HL-60 (cell line): ENCODE results near the gene CAMTA1.

Experiments used
- GABPA ChIP-seq: IDR thresholded peaks from 2 replicates; pipeline ENCODE4 v1.6.1; 2012; ENCODE audit warnings: low read depth
- POLR2AphosphoS5 ChIP-seq: IDR thresholded peaks from 2 replicates; pipeline ENCODE4 v1.6.1; 2012; ENCODE audit warnings: low read depth
- TF ChIP-seq, protein P1 (sequence below): IDR thresholded peaks from one replicate; pipeline ENCODE4 v1.5.1; 2011; ENCODE audit warnings: low read length, control low read depth, inconsistent platforms; ENCODE audit not compliant: insufficient read depth
- TF ChIP-seq, protein P2 (sequence below): IDR thresholded peaks from 2 replicates; pipeline ENCODE4 v1.6.1; 2012; ENCODE audit warnings: low read depth; ENCODE audit not compliant: insufficient replicate concordance

GRCh38 chr1:6966326-6966725 is 181.1 kb downstream of the CAMTA1 start:
- TF ChIP-seq, protein P1, sequence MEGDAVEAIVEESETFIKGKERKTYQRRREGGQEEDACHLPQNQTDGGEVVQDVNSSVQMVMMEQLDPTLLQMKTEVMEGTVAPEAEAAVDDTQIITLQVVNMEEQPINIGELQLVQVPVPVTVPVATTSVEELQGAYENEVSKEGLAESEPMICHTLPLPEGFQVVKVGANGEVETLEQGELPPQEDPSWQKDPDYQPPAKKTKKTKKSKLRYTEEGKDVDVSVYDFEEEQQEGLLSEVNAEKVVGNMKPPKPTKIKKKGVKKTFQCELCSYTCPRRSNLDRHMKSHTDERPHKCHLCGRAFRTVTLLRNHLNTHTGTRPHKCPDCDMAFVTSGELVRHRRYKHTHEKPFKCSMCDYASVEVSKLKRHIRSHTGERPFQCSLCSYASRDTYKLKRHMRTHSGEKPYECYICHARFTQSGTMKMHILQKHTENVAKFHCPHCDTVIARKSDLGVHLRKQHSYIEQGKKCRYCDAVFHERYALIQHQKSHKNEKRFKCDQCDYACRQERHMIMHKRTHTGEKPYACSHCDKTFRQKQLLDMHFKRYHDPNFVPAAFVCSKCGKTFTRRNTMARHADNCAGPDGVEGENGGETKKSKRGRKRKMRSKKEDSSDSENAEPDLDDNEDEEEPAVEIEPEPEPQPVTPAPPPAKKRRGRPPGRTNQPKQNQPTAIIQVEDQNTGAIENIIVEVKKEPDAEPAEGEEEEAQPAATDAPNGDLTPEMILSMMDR = no peak
- TF ChIP-seq POLR2AphosphoS5 (no peak), GABPA (no peak)
- TF ChIP-seq, protein P2, sequence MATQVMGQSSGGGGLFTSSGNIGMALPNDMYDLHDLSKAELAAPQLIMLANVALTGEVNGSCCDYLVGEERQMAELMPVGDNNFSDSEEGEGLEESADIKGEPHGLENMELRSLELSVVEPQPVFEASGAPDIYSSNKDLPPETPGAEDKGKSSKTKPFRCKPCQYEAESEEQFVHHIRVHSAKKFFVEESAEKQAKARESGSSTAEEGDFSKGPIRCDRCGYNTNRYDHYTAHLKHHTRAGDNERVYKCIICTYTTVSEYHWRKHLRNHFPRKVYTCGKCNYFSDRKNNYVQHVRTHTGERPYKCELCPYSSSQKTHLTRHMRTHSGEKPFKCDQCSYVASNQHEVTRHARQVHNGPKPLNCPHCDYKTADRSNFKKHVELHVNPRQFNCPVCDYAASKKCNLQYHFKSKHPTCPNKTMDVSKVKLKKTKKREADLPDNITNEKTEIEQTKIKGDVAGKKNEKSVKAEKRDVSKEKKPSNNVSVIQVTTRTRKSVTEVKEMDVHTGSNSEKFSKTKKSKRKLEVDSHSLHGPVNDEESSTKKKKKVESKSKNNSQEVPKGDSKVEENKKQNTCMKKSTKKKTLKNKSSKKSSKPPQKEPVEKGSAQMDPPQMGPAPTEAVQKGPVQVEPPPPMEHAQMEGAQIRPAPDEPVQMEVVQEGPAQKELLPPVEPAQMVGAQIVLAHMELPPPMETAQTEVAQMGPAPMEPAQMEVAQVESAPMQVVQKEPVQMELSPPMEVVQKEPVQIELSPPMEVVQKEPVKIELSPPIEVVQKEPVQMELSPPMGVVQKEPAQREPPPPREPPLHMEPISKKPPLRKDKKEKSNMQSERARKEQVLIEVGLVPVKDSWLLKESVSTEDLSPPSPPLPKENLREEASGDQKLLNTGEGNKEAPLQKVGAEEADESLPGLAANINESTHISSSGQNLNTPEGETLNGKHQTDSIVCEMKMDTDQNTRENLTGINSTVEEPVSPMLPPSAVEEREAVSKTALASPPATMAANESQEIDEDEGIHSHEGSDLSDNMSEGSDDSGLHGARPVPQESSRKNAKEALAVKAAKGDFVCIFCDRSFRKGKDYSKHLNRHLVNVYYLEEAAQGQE = no peak
